Tibial nerve (tissue), 4 donors: Measurements from ENCODE around the gene DOCK2. TPM values are rescaled to one million over a fixed set of nuclear protein-coding genes. Genes with fewer than 3 reads are reported as not detected.

Source experiments
- DNase-seq, 2 donors: peaks; one replicate each; pipeline ENCODE4 v3.0.0-alpha.2; 2019; ENCODE audit warnings: low spot score in 2 of 2
- H3K27ac ChIP-seq, 4 donors: fragments of 200-600 bp; sonication (generic) in 3 of 4; one replicate each; pipeline ENCODE4 v1.5.1; 2017 to 2019; ENCODE audit warnings: mild to moderate bottlenecking in 1 of 4
- H3K27me3 ChIP-seq, 2 donors: fragments of 200-600 bp; sonication (generic) in 1 of 2; one replicate each; pipeline versions ENCODE4 v1.5.1 to v1.6.0; 2017 to 2019
- H3K36me3 ChIP-seq, 3 donors: fragments of 200-600 bp; sonication (generic); one replicate each; pipeline ENCODE4 v1.5.1; 2018 to 2019
- H3K4me1 ChIP-seq, 4 donors: fragments of 200-600 bp; sonication (generic) in 3 of 4; one replicate each; pipeline ENCODE4 v1.5.1; 2017 to 2019
- H3K4me3 ChIP-seq, 4 donors: fragments of 200-600 bp; sonication (generic) in 3 of 4; one replicate each; pipeline ENCODE4 v1.5.1; 2017 to 2019; ENCODE audit warnings: mild to moderate bottlenecking in 1 of 4, moderate library complexity in 1 of 4
- H3K9me3 ChIP-seq, 4 donors: fragments of 200-600 bp; sonication (generic) in 3 of 4; one replicate each; pipeline ENCODE4 v1.5.1; 2017 to 2019
- EP300 ChIP-seq, 2 donors: sonication (generic); formaldehyde crosslinking; IDR thresholded peaks; one replicate each; pipeline ENCODE4 v1.6.1; 2017; ENCODE audit warnings: antibody characterized with exemption in 2 of 2, mild to moderate bottlenecking in 1 of 2
- POLR2A ChIP-seq, 2 donors: fragments of 450-650 bp; IDR thresholded peaks; one replicate each; pipeline ENCODE4 v1.6.1; 2017; ENCODE audit warnings: antibody characterized with exemption in 2 of 2, mild to moderate bottlenecking in 2 of 2, moderate library complexity in 2 of 2
- WGBS, 2 donors: methylation state at CpG; one replicate each; pipeline ENCODE4 v1.1.5; 2018; 5-methylcytosine and 5-hydroxymethylcytosine counted together
- total RNA-seq, 4 donors: library from RNA; depleted of rRNA; stranded (reverse); fragments of >200 nt; gene quantifications; one replicate each; pipeline ENCODE4 v1.1.0, GENCODE V29; 2016
- TF ChIP-seq, protein P1 (sequence below), 5 experiments: fragments of 200-600 bp in 3 of 5; fragments of 450-650 bp in 2 of 5; sonication (generic) in 3 of 5; IDR thresholded peaks; one replicate each; pipeline ENCODE4 v1.5.1; 2016 to 2019; ENCODE audit warnings: antibody characterized with exemption in 5 of 5, mild to moderate bottlenecking in 3 of 5, moderate library complexity in 2 of 5

The DOCK2 gene
- total RNA-seq, 4 donors from 2014 or later, result 14.9 to 83.4 (median 23.8) TPM

DNA sequence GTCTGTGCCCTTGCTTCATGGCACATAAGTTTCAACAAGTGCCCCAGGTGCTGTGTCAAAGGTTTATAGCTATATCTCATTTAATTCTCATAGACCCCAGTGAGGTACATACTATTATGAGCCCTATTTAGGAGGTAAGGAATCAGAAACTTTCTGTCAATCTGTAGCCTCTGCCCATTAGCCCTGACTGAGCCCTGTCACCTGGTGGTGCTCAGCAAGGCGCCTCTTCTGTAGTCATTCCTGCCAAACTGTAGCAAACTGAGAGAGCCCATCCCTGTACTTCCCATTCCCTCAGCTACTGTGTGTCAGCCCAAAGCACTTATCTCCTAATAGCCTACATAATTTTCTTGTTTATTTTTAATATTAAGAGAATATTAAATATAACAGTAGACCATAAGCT lies 422.1 kb downstream of the DOCK2 start:
- H3K4me3 ChIP-seq, result no peak overlapping the region
- peaks cover 0 to 16% (median 0%) of the 10 kb centered on the region in 4 donors for H3K9me3 ChIP-seq
- peaks cover 0 to 12% (median 0%) of the 10 kb centered on the region in 3 donors for H3K36me3 ChIP-seq
- H3K27me3 ChIP-seq, result no peaks in the 10 kb centered on the region
- no peak overlapping the region for H3K27ac ChIP-seq
- H3K4me1 ChIP-seq, result no peaks in the 10 kb centered on the region
- TF ChIP-seq POLR2A (IDR thresholded peaks at IDR 0.05) (no peak), EP300 (IDR thresholded peaks at IDR 0.05) (no peak)
- TF ChIP-seq, protein P1, sequence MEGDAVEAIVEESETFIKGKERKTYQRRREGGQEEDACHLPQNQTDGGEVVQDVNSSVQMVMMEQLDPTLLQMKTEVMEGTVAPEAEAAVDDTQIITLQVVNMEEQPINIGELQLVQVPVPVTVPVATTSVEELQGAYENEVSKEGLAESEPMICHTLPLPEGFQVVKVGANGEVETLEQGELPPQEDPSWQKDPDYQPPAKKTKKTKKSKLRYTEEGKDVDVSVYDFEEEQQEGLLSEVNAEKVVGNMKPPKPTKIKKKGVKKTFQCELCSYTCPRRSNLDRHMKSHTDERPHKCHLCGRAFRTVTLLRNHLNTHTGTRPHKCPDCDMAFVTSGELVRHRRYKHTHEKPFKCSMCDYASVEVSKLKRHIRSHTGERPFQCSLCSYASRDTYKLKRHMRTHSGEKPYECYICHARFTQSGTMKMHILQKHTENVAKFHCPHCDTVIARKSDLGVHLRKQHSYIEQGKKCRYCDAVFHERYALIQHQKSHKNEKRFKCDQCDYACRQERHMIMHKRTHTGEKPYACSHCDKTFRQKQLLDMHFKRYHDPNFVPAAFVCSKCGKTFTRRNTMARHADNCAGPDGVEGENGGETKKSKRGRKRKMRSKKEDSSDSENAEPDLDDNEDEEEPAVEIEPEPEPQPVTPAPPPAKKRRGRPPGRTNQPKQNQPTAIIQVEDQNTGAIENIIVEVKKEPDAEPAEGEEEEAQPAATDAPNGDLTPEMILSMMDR (IDR thresholded peaks at IDR 0.05), result no peak
- WGBS, 2 donors, result 33 to 38% methylated on average over 1 of the region's 1 CpG
- no peak for DNase-seq

- no peak for TF ChIP-seq EP300 (IDR thresholded peaks at IDR 0.05)
- TF ChIP-seq, protein P1 (IDR thresholded peaks at IDR 0.05), result no peak
- no peak for TF ChIP-seq POLR2A (IDR thresholded peaks at IDR 0.05)
- Histone ChIP-seq H3K27me3 (no peaks in the 10 kb centered on the region), H3K4me3 (no peak overlapping the region), H3K9me3 (no peaks in the 10 kb centered on the region), H3K4me1 (no peaks in the 10 kb centered on the region), H3K36me3 (peaks cover 0 to 3% (median 0%) of the 10 kb centered on the region in 3 donors), H3K27ac (no peak overlapping the region)
- no peak for DNase-seq
Observed at GRCh38 chr5:170067152-170067551, 430.1 kb downstream of the DOCK2 start.

DNA sequence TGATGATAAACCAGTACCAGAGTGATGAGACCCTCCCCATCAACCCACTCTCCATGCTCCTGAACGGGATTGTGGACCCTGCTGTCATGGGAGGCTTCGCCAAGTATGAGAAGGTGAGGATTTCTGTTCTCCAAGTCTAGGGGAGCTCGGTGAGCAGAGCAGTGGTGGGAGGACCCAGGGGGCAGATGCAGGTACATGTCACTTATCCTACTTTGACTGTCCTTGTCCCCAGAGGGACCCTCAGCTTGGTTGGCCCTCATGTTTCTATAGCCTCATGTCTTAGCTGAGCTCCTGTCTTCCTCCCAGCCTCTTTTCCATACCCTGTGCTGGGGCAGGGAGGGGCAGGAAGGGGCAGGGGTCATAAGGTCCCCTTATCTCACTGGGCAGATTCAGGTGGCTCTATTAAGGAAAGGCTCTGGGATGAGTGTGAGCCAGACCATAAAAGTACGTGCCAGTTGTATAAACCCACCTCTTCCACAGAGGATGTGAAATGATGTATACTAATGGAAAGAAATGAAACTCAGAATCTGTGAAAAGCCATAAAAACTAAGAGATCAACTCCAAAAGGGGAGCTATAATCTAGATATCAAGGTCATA lies 430.6 kb downstream of the DOCK2 start:
- peaks cover 0 to 3% (median 0%) of the 10 kb centered on the region in 3 donors for H3K36me3 ChIP-seq
- no peaks in the 10 kb centered on the region for H3K27me3 ChIP-seq
- TF ChIP-seq, protein P1 (IDR thresholded peaks at IDR 0.05), result no peak
- TF ChIP-seq POLR2A (IDR thresholded peaks at IDR 0.05) (no peak), EP300 (IDR thresholded peaks at IDR 0.05) (no peak)
- WGBS, 2 donors, result 68 to 81% methylated on average over 4 of the region's 4 CpGs
- H3K27ac ChIP-seq, result no peak overlapping the region
- no peaks in the 10 kb centered on the region for H3K9me3 ChIP-seq
- H3K4me3 ChIP-seq, result no peak overlapping the region
- DNase-seq, result no peak
- no peaks in the 10 kb centered on the region for H3K4me1 ChIP-seq

- 69 to 76% methylated on average over 5 of the region's 5 CpGs for WGBS, 2 donors
- H3K27ac ChIP-seq, result no peak overlapping the region
- no peak overlapping the region for H3K4me3 ChIP-seq
- no peak for DNase-seq
- TF ChIP-seq EP300 (IDR thresholded peaks at IDR 0.05) (no peak), POLR2A (IDR thresholded peaks at IDR 0.05) (no peak)
- TF ChIP-seq, protein P1 (IDR thresholded peaks at IDR 0.05), result no peak
- no peaks in the 10 kb centered on the region for H3K4me1 ChIP-seq
- H3K27me3 ChIP-seq, result no peaks in the 10 kb centered on the region
- peaks cover 0 to 3% (median 0%) of the 10 kb centered on the region in 3 donors for H3K36me3 ChIP-seq
- no peaks in the 10 kb centered on the region for H3K9me3 ChIP-seq
Observed at GRCh38 chr5:170069512-170069911, 432.4 kb downstream of the DOCK2 start.

DNA sequence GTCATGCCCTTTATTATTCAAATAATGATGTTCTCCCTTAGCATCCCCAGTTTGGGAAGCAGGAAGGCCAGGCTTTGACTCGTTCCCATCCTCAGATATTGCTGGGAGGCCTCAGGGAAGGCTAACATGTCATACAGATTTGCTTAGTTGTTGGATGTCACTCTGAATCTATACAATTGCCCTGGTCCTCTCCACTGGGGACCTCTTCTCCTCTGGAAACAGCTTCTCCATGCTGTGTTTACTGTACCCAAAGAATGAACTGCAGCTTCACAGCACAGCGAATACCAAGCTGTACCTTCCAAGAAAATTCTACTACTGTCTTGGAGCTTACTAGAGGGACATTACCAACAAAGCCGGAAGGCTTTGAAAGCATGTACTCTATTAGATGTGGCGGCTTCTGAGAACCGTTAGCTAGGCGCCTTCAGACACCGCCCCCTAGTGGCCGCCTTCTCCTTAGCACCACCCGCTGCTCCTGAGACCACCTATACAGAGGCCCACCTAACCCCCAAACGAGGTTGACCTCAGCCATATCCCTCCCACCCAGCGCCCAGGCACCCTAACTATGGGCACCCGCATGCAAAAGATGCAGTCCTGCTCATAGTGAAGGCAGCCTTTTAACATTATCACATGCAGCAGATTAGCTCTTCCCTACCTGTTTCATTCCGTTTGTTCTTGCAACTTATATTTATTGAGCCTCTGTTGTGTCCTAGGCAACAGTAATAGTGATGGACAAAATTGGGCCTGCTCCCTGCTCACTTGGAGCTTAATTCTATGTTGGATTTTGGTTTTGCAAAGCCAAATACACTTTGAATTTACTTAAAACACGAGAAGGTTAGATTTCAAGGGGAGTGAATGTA lies 433.7 kb downstream of the DOCK2 start:
- no peak overlapping the region for H3K4me3 ChIP-seq
- WGBS, 2 donors, result 36 to 42% methylated on average over 14 of the region's 14 CpGs
- H3K27me3 ChIP-seq, result no peaks in the 10 kb centered on the region
- H3K4me1 ChIP-seq, result no peaks in the 10 kb centered on the region
- H3K27ac ChIP-seq, result no peak overlapping the region
- DNase-seq, result peak in 1 of 2 donors; percentile 16
- H3K36me3 ChIP-seq, result peaks cover 0 to 3% (median 0%) of the 10 kb centered on the region in 3 donors
- H3K9me3 ChIP-seq, result no peaks in the 10 kb centered on the region
- TF ChIP-seq, protein P1 (IDR thresholded peaks at IDR 0.05), result peak in 3 of 5 experiments; percentile 29 to 53 (median 43)
- no peak for TF ChIP-seq EP300 (IDR thresholded peaks at IDR 0.05)
- TF ChIP-seq POLR2A (IDR thresholded peaks at IDR 0.05), result no peak
